DND-41 (cell line): ENCODE results near the gene RBFOX2.

Experiments used
- CTCF ChIP-seq: IDR thresholded peaks from 2 replicates; pipeline ENCODE4 v1.5.1; 2012; ENCODE audit warnings: borderline replicate concordance, low read length, moderate library complexity, mild to moderate bottlenecking; ENCODE audit not compliant: poor library complexity, severe bottlenecking; ENCODE audit errors: extremely low read depth
- EZH2 ChIP-seq: IDR thresholded peaks from 3 replicates; pipeline ENCODE4 v1.6.1; 2012; ENCODE audit warnings: borderline replicate concordance, low read depth, mild to moderate bottlenecking, moderate library complexity, low read length, inconsistent platforms; ENCODE audit not compliant: severe bottlenecking

DNA sequence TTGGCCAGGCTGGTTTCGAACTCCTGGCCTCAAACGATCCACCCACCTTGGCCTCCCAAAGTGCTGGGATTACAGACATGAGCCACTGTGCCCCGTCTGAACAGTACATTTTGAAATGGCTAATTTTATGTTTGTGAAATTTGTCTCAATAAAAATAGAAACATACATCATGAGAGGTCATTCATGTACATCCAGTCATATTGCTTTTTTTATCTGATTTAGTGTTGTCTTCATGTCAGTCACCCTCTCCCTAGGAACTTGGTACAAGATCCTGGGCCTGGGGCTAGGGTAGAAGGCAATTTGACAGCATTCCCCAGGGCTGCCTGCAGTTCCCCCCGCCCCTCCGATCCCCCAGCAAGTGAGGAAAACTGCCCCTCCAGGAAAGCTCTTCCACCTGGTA is 46.6 kb upstream of the RBFOX2 start:
- TF ChIP-seq CTCF (no peak), EZH2 (no peak)
